Heart left ventricle (tissue), 16 donors: ENCODE measurements around the gene PFKP. TPM values are rescaled to one million over a fixed set of nuclear protein-coding genes. Genes with fewer than 3 reads are reported as not detected.

Experiments
- ATAC-seq, 4 donors: fragments of 200-7000 bp; cut with Tn5 transposase; one replicate each; pipeline ENCODE4 v1.9.1; 2020 to 2022; ENCODE audit warnings: moderate library complexity in 4 of 4, mild to moderate bottlenecking in 3 of 4, moderate number of reproducible peaks in 1 of 4
- DNase-seq, 5 donors: peaks; one replicate each; pipeline ENCODE4 v3.0.0-alpha.2; 2020
- H3K27ac ChIP-seq, 12 donors: fragments of 200-600 bp; sonication (generic) in 4 of 12; one replicate each; pipeline versions ENCODE4 v1.5.0 to v1.8.0; 2016 to 2022; ENCODE audit warnings: mild to moderate bottlenecking in 2 of 12
- H3K27me3 ChIP-seq, 9 donors: fragments of 200-600 bp; sonication (generic) in 2 of 9; one replicate each; pipeline versions ENCODE4 v1.5.1 to v1.8.0; 2016 to 2022; ENCODE audit warnings: mild to moderate bottlenecking in 3 of 9
- H3K36me3 ChIP-seq, 9 donors: fragments of 200-600 bp; sonication (generic) in 2 of 9; one replicate each; pipeline versions ENCODE4 v1.5.0 to v1.8.0; 2018 to 2022; ENCODE audit warnings: mild to moderate bottlenecking in 2 of 9
- H3K4me1 ChIP-seq, 12 donors: fragments of 200-600 bp; sonication (generic) in 4 of 12; one replicate each; pipeline versions ENCODE4 v1.5.0 to v1.8.0; 2016 to 2022; ENCODE audit warnings: mild to moderate bottlenecking in 3 of 12
- H3K4me3 ChIP-seq, 12 donors: fragments of 200-600 bp; sonication (generic) in 4 of 12; one replicate each; pipeline versions ENCODE4 v1.5.0 to v1.8.0; 2017 to 2022; ENCODE audit warnings: mild to moderate bottlenecking in 9 of 12, moderate library complexity in 4 of 12
- H3K9me3 ChIP-seq, 12 donors: fragments of 200-600 bp; sonication (generic) in 4 of 12; one replicate each; pipeline versions ENCODE4 v1.5.0 to v1.8.0; 2016 to 2022; ENCODE audit warnings: mild to moderate bottlenecking in 1 of 12
- POLR2A ChIP-seq, 2 donors: fragments of 450-650 bp; IDR thresholded peaks; one replicate each; pipeline ENCODE4 v1.6.1; 2017; ENCODE audit warnings: antibody characterized with exemption in 2 of 2, mild to moderate bottlenecking in 2 of 2, moderate library complexity in 2 of 2
- WGBS, 4 donors: extraction: QIAGEN DNeasy Blood & Tissue Kit in 2 of 4; methylation state at CpG; one replicate each; pipeline versions ENCODE4 v1.1.5 to v1.1.7; 2013 to 2018; 5-methylcytosine and 5-hydroxymethylcytosine counted together
- intact Hi-C, 10 donors: fragments of 100-400 bp; cut with DNase I; formaldehyde crosslinking; loops; one replicate each; pipeline versions ENCODE4 v1.11.1 to v1.14.2; 2022
- polyA plus RNA-seq, 2 donors: library from polyadenylated mRNA; stranded (reverse); fragments of 200-250 nt; gene quantifications; one replicate each; pipeline ENCODE4 v1.2.3, GENCODE V29; 2013
- total RNA-seq, 9 donors: library from RNA; depleted of rRNA in 2 of 9; stranded (reverse); fragments of >200 nt in 2 of 9; fragmentation: NEBNext Ultra II Directional in 3 of 9; extraction: Animal tissue kit (Norgen Biotek cat#: 25700) in 3 of 9; gene quantifications; one replicate each; pipeline versions ENCODE4 v1.1.0 to v1.2.4, GENCODE V29; 2016 to 2023
- TF ChIP-seq, protein P1 (sequence below), 12 donors: fragments of 200-600 bp; sonication (generic) in 4 of 12; IDR thresholded peaks; one replicate each; pipeline versions ENCODE4 v1.5.0 to v1.8.0; 2018 to 2022; ENCODE audit warnings: antibody characterized with exemption in 12 of 12, mild to moderate bottlenecking in 5 of 12
- donor health status: ischemic (EF 13 %, LVEDD 7.1; RV severe dilation, severe dysfunction).
- donor health status: healthy with polysubstance abuse.
- donor health status: DM: no; HTN: yes; CAD: no.
- donor health status: DM: no; HTN: no; CAD: no.
- donor health status: ischemic (EF 25% LVEDD 6.9; RV normal size, moderate dysfunction).
- donor health status: ischemic (EF 25% LVEDD 5.7; RV mildly dilated, moderate dysfunction).
- donor health status: healthy.
- donor health status: DM: yes; HTN: yes; CAD: no.
- donor health status: ischemic (EF 35%, LVEDD 5.7; RV mildly dilated, moderate dysfunction).
- donor health status: nonischemic (EF 11% LVEDD 7.7; RV severe dilation, severe dysfunction).
- donor health status: DM: yes; HTN: yes; CAD: no.
- donor health status: PGD.
- donor health status: ischemic (EF 29% LVEDD 5.4; RV normal size, mild dysfunction).
- donor health status: nonischemic (EF 23%, LVEDD 6.1; RV moderate dilation, normal function).

The PFKP gene
- total and polyA plus RNA-seq, 11 donors, result 68.0 to 318 (median 183) TPM

DNA sequence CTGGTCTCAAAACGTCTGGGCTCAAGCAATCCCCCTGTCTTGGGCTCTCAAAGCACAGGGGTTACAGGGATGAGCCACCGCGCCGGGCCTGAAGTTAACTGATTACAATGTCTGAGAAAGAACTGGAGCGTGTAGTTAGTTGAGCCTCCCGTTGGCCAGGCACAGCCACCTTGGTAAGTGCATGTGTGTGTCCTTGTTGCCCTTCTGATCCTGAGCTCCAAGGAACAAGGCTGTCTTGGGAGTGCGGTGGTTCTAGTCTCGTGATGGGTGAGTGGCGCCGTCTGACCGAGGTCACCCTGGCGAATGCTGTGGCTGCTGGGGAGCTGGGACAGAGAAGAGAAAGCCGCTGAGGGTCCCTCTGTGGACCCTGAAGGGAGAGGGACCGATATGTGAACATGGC is 54.7 kb downstream of the PFKP start:
- intact Hi-C loops, result no loop called here
- Histone ChIP-seq H3K4me1 (peaks cover 0 to 32% (median 10%) of the 10 kb centered on the region in 12 donors), H3K27me3 (no peaks in the 10 kb centered on the region), H3K27ac (no peak overlapping the region), H3K4me3 (no peak overlapping the region), H3K9me3 (no peaks in the 10 kb centered on the region), H3K36me3 (peaks cover 0 to 79% (median 49%) of the 10 kb centered on the region in 9 donors)
- peak in 1 of 5 donors; percentile 24 for DNase-seq
- 88 to 90% (median 89%) methylated on average over 13 to 14 of the region's 14 CpGs for WGBS, 4 donors
- TF ChIP-seq POLR2A (IDR thresholded peaks at IDR 0.05), result no peak
- TF ChIP-seq, protein P1, sequence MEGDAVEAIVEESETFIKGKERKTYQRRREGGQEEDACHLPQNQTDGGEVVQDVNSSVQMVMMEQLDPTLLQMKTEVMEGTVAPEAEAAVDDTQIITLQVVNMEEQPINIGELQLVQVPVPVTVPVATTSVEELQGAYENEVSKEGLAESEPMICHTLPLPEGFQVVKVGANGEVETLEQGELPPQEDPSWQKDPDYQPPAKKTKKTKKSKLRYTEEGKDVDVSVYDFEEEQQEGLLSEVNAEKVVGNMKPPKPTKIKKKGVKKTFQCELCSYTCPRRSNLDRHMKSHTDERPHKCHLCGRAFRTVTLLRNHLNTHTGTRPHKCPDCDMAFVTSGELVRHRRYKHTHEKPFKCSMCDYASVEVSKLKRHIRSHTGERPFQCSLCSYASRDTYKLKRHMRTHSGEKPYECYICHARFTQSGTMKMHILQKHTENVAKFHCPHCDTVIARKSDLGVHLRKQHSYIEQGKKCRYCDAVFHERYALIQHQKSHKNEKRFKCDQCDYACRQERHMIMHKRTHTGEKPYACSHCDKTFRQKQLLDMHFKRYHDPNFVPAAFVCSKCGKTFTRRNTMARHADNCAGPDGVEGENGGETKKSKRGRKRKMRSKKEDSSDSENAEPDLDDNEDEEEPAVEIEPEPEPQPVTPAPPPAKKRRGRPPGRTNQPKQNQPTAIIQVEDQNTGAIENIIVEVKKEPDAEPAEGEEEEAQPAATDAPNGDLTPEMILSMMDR (IDR thresholded peaks at IDR 0.05), result no peak
- ATAC-seq, result no peak

DNA sequence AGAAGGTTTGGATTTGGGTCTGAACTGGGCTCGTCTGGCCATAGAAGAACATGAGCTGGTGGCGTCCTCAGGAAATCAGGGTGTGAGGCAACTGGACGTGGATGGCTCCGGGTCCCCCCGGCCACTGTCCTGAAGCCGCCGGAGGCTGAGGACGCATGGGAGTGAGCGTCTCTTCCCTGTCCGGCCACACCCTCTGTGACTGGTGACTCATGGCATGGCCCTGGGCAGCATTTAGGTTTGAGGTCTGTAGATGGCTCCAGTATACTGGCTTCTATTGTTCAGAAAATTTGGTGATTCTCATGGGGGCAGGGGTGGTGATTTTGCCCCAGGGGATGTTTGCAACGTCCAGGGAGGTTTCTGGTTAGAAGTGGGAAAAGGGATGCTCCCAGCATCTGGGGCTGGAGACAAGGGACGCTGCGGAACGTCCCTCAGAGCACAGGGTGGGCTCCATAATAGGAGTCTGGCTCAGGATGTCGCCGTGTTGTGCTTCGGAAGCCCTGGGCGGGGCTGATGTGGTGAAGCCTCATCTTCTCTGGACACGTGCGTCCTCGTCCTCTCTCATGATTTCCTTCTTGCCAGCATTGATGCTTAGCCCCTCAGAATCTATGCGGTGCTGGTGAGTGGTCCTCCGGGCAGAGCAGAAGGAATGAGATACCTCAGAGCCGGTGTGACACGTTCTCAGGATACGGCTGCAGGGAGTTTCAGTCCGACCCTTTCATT is 55.3 kb downstream of the PFKP start:
- DNase-seq (peak in 1 of 5 donors; percentile 14), ATAC-seq (no peak)
- H3K9me3 ChIP-seq, result no peaks in the 10 kb centered on the region
- TF ChIP-seq, protein P1 (IDR thresholded peaks at IDR 0.05), result no peak
- TF ChIP-seq POLR2A (IDR thresholded peaks at IDR 0.05), result no peak
- H3K4me1 ChIP-seq, result peaks cover 0 to 38% (median 16%) of the 10 kb centered on the region in 12 donors
- peaks cover 0 to 77% (median 43%) of the 10 kb centered on the region in 9 donors for H3K36me3 ChIP-seq
- intact Hi-C loops, result no loop called here
- no peak overlapping the region for H3K4me3 ChIP-seq
- WGBS, 4 donors, result 90 to 93% (median 91%) methylated on average over 27 of the region's 27 CpGs
- peak overlapping the region in 1 of 12 donors; percentile 61 for H3K27ac ChIP-seq
- H3K27me3 ChIP-seq, result no peaks in the 10 kb centered on the region

DNA sequence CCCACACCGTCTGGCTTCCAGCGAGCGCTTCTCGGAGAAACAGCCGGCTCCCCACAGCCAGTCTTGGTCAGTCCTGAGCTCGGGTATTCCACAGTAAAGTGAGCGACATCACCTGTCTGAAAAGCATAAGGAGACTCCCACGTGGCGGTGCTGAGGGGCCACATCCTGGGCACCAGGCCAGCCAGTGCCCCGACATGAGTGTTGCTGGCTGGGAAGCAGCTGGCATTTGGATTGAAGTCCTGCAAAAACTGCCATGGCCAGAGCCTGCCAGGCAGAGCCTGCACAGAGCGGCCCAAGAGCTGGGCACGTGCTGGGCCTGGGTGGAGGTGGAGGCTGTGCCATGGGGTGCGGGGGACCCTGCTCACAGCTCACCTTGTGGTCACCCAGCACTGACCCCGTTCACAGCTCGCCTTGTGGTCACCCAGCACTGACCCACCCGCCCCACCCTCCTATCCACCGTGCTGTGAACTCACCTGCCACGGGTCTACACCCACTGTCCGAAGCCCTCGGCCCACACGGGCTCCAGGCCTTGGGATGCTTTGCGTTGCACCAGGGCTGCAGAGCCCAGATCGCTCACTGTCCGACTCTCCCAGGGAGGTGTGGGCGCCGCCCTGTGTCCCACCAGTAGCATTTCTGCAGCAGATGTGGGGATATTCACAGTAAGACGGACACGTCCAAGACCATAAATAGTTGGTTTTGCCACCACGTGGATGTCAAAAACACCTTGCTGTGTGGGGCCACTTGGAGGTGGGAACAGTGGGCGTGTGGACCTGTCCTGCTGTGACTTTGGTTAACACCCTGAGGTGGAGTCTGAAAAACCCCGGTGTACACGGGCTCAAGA is 56.4 kb downstream of the PFKP start:
- 65 to 78% (median 72%) methylated on average over 26 to 32 of the region's 32 CpGs for WGBS, 4 donors
- Histone ChIP-seq H3K27ac (peak overlapping the region in 2 of 12 donors; percentile 28 to 61), H3K36me3 (peaks cover 0 to 69% (median 34%) of the 10 kb centered on the region in 9 donors), H3K4me3 (no peak overlapping the region), H3K9me3 (no peaks in the 10 kb centered on the region), H3K4me1 (peaks cover 0 to 46% (median 17%) of the 10 kb centered on the region in 12 donors), H3K27me3 (no peaks in the 10 kb centered on the region)
- intact Hi-C loops, result no loop called here
- DNase-seq, result peak in 4 of 5 donors; percentile 67 to 77 (median 70)
- peak; percentile 49 to 78 (median 62) for ATAC-seq
- TF ChIP-seq, protein P1 (IDR thresholded peaks at IDR 0.05), result no peak
- TF ChIP-seq POLR2A (IDR thresholded peaks at IDR 0.05), result no peak
